Measurements from ENCODE around the gene FNBP1.

DNA sequence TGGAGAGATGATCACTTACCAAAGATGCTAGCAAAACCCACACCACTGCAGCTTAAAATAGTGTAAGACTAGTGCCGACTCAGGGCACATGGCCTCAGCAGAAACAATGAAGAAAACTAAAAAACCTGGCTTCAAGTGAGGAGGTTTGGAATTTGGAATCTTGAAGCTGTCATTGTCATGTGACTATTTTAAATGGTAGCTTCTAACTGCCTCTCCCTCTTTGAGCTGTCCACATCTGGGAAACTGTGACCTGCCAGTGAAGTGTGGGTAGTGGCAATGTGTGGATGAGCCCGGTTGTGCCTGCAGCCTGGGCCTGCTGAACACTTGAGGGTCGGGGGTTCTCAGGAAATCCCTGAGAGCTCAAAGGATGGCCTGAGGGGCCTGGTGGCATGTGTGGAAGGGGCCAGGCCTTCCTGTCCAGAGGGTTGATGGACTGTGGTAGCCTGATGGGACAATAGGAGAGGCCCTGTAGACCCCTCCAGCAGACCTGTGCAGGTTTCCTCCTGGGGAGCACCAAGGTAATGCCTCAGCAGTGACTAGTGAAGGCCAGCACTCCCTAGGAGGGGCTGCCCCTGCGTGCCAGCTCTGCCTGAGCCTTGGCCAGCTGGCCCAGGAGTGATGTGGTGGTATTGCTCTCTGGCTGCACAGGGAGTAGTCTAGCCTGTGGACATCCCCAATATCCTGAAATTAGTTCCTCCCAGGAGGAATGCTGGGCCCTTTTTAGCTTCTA is 194.1 kb downstream of the FNBP1 start:
- TF ChIP-seq, protein P1, sequence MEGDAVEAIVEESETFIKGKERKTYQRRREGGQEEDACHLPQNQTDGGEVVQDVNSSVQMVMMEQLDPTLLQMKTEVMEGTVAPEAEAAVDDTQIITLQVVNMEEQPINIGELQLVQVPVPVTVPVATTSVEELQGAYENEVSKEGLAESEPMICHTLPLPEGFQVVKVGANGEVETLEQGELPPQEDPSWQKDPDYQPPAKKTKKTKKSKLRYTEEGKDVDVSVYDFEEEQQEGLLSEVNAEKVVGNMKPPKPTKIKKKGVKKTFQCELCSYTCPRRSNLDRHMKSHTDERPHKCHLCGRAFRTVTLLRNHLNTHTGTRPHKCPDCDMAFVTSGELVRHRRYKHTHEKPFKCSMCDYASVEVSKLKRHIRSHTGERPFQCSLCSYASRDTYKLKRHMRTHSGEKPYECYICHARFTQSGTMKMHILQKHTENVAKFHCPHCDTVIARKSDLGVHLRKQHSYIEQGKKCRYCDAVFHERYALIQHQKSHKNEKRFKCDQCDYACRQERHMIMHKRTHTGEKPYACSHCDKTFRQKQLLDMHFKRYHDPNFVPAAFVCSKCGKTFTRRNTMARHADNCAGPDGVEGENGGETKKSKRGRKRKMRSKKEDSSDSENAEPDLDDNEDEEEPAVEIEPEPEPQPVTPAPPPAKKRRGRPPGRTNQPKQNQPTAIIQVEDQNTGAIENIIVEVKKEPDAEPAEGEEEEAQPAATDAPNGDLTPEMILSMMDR (IDR thresholded peaks at IDR 0.05; ENCODE audit: insufficient read depth, low read length, poor library complexity, severe bottlenecking), result no peak
- no peak for TF ChIP-seq EZH2phosphoT487 (conservative IDR thresholded peaks at IDR 0.05; ENCODE audit: low read length)
